Vagina (tissue), 2 donors: Measurements from ENCODE around the gene DSCAML1. TPM values are rescaled to one million over a fixed set of nuclear protein-coding genes. Genes with fewer than 3 reads are reported as not detected.

Experiments
- DNase-seq, 2 donors: peaks; one replicate each; pipeline ENCODE4 v3.0.0-alpha.2; 2017; ENCODE audit errors: extremely low spot score in 2 of 2
- H3K27ac ChIP-seq: fragments of 200-600 bp; sonication (generic); one replicate; pipeline ENCODE4 v1.5.1; 2019
- H3K27me3 ChIP-seq: fragments of 200-600 bp; sonication (generic); one replicate; pipeline ENCODE4 v1.5.1; 2019
- H3K36me3 ChIP-seq, 2 donors: fragments of 200-600 bp; sonication (generic); one replicate each; pipeline ENCODE4 v1.5.1; 2017 to 2019
- H3K4me1 ChIP-seq: fragments of 200-600 bp; sonication (generic); one replicate; pipeline ENCODE4 v1.5.1; 2019
- H3K4me3 ChIP-seq, 2 donors: fragments of 200-600 bp; sonication (generic); 1 replicate in 1 of 2; 2 replicates in 1 of 2; pipeline ENCODE4 v1.5.1; 2016 to 2019
- H3K9me3 ChIP-seq: fragments of 200-600 bp; sonication (generic); one replicate; pipeline ENCODE4 v1.5.1; 2019
- POLR2A ChIP-seq, 2 donors: fragments of 450-650 bp; IDR thresholded peaks; one replicate each; pipeline ENCODE4 v1.6.1; 2017; ENCODE audit warnings: antibody characterized with exemption in 2 of 2, mild to moderate bottlenecking in 2 of 2, moderate library complexity in 2 of 2
- POLR2AphosphoS5 ChIP-seq, 2 donors: sonication (generic); formaldehyde crosslinking; IDR thresholded peaks; one replicate each; pipeline ENCODE4 v1.9.0; 2017; ENCODE audit warnings: antibody characterized with exemption in 2 of 2, mild to moderate bottlenecking in 2 of 2, low read depth in 1 of 2; ENCODE audit not compliant: insufficient read depth in 1 of 2
- intact Hi-C: fragments of 100-400 bp; cut with DNase I; formaldehyde crosslinking; loops from one replicate; pipeline ENCODE4 v1.15.1; 2023
- total RNA-seq: library from RNA; depleted of rRNA; stranded (reverse); fragments of >200 nt; gene quantifications from one replicate; pipeline ENCODE4 v1.2.3, GENCODE V29; 2016
- TF ChIP-seq, protein P1 (sequence below), 3 experiments: fragments of 450-650 bp in 2 of 3; fragments of 200-600 bp in 1 of 3; sonication (generic) in 1 of 3; IDR thresholded peaks; one replicate each; pipeline ENCODE4 v1.5.1; 2017 to 2019; ENCODE audit warnings: antibody characterized with exemption in 3 of 3, mild to moderate bottlenecking in 2 of 3, moderate library complexity in 2 of 3

Gene DSCAML1
- total RNA-seq, 1 donor from 2014 or later, result 0.25 TPM

GRCh38 chr11:117433717-117434116 is 363.3 kb downstream of the DSCAML1 start:
- no peak for DNase-seq
- no peaks in the 10 kb centered on the region for H3K4me1 ChIP-seq
- intact Hi-C loops, result no loop called here
- TF ChIP-seq, protein P1, sequence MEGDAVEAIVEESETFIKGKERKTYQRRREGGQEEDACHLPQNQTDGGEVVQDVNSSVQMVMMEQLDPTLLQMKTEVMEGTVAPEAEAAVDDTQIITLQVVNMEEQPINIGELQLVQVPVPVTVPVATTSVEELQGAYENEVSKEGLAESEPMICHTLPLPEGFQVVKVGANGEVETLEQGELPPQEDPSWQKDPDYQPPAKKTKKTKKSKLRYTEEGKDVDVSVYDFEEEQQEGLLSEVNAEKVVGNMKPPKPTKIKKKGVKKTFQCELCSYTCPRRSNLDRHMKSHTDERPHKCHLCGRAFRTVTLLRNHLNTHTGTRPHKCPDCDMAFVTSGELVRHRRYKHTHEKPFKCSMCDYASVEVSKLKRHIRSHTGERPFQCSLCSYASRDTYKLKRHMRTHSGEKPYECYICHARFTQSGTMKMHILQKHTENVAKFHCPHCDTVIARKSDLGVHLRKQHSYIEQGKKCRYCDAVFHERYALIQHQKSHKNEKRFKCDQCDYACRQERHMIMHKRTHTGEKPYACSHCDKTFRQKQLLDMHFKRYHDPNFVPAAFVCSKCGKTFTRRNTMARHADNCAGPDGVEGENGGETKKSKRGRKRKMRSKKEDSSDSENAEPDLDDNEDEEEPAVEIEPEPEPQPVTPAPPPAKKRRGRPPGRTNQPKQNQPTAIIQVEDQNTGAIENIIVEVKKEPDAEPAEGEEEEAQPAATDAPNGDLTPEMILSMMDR (IDR thresholded peaks at IDR 0.05), result no peak
- TF ChIP-seq POLR2A (IDR thresholded peaks at IDR 0.05) (no peak), POLR2AphosphoS5 (IDR thresholded peaks at IDR 0.05; ENCODE audit: insufficient read depth in 1 of 2, low read depth in 1 of 2) (no peak)
- H3K27me3 ChIP-seq, result no peaks in the 10 kb centered on the region
- no peaks in the 10 kb centered on the region for H3K9me3 ChIP-seq
- no peak overlapping the region for H3K4me3 ChIP-seq
- no peaks in the 10 kb centered on the region for H3K36me3 ChIP-seq
- no peak overlapping the region for H3K27ac ChIP-seq

DNA sequence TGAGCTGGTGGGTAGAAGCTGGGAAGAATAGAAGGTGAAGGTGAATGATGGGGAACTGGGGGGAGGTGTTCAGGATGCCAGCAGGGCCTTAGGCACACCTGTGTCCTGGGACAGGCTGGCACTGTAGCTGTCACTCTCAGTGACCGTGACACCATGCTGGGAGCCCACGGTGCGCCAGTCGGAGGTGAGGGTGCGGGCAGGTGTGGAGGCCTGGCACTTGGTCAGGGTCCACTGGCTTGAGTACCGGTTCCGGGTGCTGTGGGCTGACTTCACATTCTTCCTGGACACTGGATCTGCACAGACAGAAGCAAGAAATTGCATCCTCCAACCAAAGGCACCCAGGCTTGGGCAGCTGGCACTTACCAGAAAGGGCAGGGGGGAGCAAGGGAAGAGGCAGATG is 365.6 kb downstream of the DSCAML1 start:
- intact Hi-C loops, result no loop called here
- Histone ChIP-seq H3K27me3 (no peaks in the 10 kb centered on the region), H3K4me3 (no peak overlapping the region), H3K27ac (no peak overlapping the region), H3K9me3 (no peaks in the 10 kb centered on the region), H3K4me1 (peaks cover 2% of the 10 kb centered on the region), H3K36me3 (no peaks in the 10 kb centered on the region)
- DNase-seq, result no peak
- TF ChIP-seq POLR2AphosphoS5 (IDR thresholded peaks at IDR 0.05; ENCODE audit: insufficient read depth in 1 of 2, low read depth in 1 of 2), result no peak
- no peak for TF ChIP-seq POLR2A (IDR thresholded peaks at IDR 0.05)
- TF ChIP-seq, protein P1 (IDR thresholded peaks at IDR 0.05), result no peak

GRCh38 chr11:117430293-117430955 is 366.6 kb downstream of the DSCAML1 start:
- intact Hi-C loops, result no loop called here
- TF ChIP-seq, protein P1 (IDR thresholded peaks at IDR 0.05), result no peak
- TF ChIP-seq POLR2A (IDR thresholded peaks at IDR 0.05), result no peak
- no peak for TF ChIP-seq POLR2AphosphoS5 (IDR thresholded peaks at IDR 0.05; ENCODE audit: insufficient read depth in 1 of 2, low read depth in 1 of 2)

DNA sequence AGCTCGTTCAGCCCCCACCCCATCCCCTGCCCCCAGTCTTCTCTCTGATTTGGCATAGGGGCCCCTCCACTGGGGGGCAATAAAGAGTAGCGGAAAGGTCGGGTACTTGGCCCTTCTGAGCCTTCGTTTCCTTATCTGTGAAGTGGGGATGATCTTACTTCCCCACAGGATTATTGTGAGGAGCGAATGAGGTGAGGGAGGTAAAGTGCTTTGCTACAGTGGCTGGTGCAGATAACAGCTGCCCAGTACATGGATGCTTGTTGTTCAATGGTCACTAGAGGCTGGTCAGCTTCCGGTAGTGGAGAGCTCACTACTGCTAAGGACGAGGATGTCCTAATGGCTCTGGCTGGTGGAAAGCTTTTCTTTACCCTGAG is 368.2 kb downstream of the DSCAML1 start:
- peaks cover 7% of the 10 kb centered on the region for H3K4me1 ChIP-seq
- H3K9me3 ChIP-seq, result no peaks in the 10 kb centered on the region
- no peaks in the 10 kb centered on the region for H3K27me3 ChIP-seq
- no peaks in the 10 kb centered on the region for H3K36me3 ChIP-seq
- TF ChIP-seq, protein P1 (IDR thresholded peaks at IDR 0.05), result no peak
- TF ChIP-seq POLR2A (IDR thresholded peaks at IDR 0.05), result no peak
- TF ChIP-seq POLR2AphosphoS5 (IDR thresholded peaks at IDR 0.05; ENCODE audit: insufficient read depth in 1 of 2, low read depth in 1 of 2), result no peak
- H3K27ac ChIP-seq, result no peak overlapping the region
- no peak overlapping the region for H3K4me3 ChIP-seq
- intact Hi-C loops, result loop anchor here (10.0 kb wide), 1 partner anchor 386 kb away; no protein-coding TSS in a partner anchor
- no peak for DNase-seq

More at GRCh38 chr11:117430293-117430955, 366.6 kb downstream of the DSCAML1 start:
- Histone ChIP-seq H3K4me1 (peaks cover 7% of the 10 kb centered on the region), H3K9me3 (no peaks in the 10 kb centered on the region), H3K4me3 (no peak overlapping the region), H3K36me3 (no peaks in the 10 kb centered on the region), H3K27me3 (no peaks in the 10 kb centered on the region), H3K27ac (no peak overlapping the region)
- no peak for DNase-seq

DNA sequence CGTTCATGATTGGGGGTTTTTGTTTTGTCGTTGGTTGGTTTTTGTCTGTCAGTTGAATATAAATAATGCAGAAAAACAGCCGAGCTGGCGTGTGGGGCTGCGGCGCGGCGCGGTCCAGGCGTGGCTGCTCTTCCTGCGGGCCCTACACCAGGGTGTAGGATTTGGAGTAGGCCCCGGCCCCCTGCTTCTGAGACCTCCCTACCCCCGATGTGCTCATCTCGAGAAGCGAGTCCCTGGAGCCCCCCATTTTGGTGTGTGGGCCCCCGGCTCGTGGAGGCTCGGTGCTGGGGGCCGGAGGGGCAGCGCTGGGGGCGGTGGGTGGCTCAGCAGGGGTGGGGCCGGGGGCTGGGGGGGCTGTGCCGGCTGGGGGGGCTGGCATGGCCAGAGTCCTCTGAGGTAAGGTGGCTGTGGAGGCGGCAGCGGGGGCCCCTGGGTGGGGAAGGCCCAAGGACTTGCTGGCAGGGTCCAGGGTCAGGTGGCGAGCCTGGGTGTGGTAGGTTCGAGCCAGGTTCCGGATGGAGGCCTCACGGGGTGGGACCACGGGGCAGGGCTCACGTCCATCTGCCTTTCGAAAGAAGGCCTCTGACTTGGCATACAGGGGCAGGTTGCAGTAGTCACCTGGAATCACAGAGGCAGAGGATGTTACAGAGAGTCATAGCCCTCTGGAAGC is 368.7 kb downstream of the DSCAML1 start:
- H3K4me1 ChIP-seq, result peaks cover 7% of the 10 kb centered on the region
- H3K4me3 ChIP-seq, result no peak overlapping the region
- H3K36me3 ChIP-seq, result no peaks in the 10 kb centered on the region
- no peaks in the 10 kb centered on the region for H3K27me3 ChIP-seq
- intact Hi-C loops, result loop anchor here (10.0 kb wide), 1 partner anchor 386 kb away; no protein-coding TSS in a partner anchor
- no peak for DNase-seq
- H3K27ac ChIP-seq, result no peak overlapping the region
- no peaks in the 10 kb centered on the region for H3K9me3 ChIP-seq
- TF ChIP-seq POLR2A (IDR thresholded peaks at IDR 0.05), result no peak
- TF ChIP-seq POLR2AphosphoS5 (IDR thresholded peaks at IDR 0.05; ENCODE audit: insufficient read depth in 1 of 2, low read depth in 1 of 2), result no peak
- TF ChIP-seq, protein P1 (IDR thresholded peaks at IDR 0.05), result no peak
